Colon (tissue), 2 donors: ENCODE results near the gene RBM10.

ENCODE experiments used
- FAIRE-seq: peaks from 2 replicates; lab custom pipeline; 2012; peaks lifted over from hg19 to GRCh38; lab: Jason Lieb, UNC
- donor health status: control.
- donor health status: control.

Gene RBM10

GRCh38 chrX:47218280-47218919 is 73.4 kb downstream of the RBM10 start, which contains the start of gene CDK16:
TSS of gene CDK16 (plus strand) at chrX:47218681. CDS start at chrX:47223558, 4,877 bp downstream.
- no peak for FAIRE-seq

- no peak for FAIRE-seq
Measured at GRCh38 chrX:47218920-47219815, 74.1 kb downstream of the RBM10 start.

- FAIRE-seq = no peak
Measured at GRCh38 chrX:47221756-47222155, 76.7 kb downstream of the RBM10 start.

- FAIRE-seq = no peak
Measured at GRCh38 chrX:47222751-47223350, 77.8 kb downstream of the RBM10 start.

- no peak for FAIRE-seq
Measured at GRCh38 chrX:47223476-47224250, 78.6 kb downstream of the RBM10 start.

GRCh38 chrX:47224266-47224895 is 79.4 kb downstream of the RBM10 start:
- FAIRE-seq = no peak

GRCh38 chrX:47224896-47225290 is 79.9 kb downstream of the RBM10 start:
- FAIRE-seq = no peak

- no peak for FAIRE-seq
Measured at GRCh38 chrX:47226071-47226470, 81.0 kb downstream of the RBM10 start.

- FAIRE-seq = no peak
Measured at GRCh38 chrX:47226531-47227333, 81.7 kb downstream of the RBM10 start.

GRCh38 chrX:47227334-47227583 is 82.2 kb downstream of the RBM10 start:
- no peak for FAIRE-seq

- no peak for FAIRE-seq
Measured at GRCh38 chrX:47228550-47229270, 83.7 kb downstream of the RBM10 start.

GRCh38 chrX:47229427-47229826 is 84.4 kb downstream of the RBM10 start:
- FAIRE-seq = no peak

GRCh38 chrX:47230136-47230868 is 85.3 kb downstream of the RBM10 start:
- FAIRE-seq = no peak

GRCh38 chrX:47231167-47231566 is 86.1 kb downstream of the RBM10 start:
- no peak for FAIRE-seq

- no peak for FAIRE-seq
Measured at GRCh38 chrX:47232197-47232802, 87.3 kb downstream of the RBM10 start.

GRCh38 chrX:47232803-47233332 is 87.8 kb downstream of the RBM10 start, which contains the start of gene USP11:
TSS of gene USP11 (plus strand) at chrX:47233009. CDS start at chrX:47233044, 35 bp downstream.
- FAIRE-seq = no peak

GRCh38 chrX:47233333-47234113 is 88.5 kb downstream of the RBM10 start:
- peak; percentile 85 for FAIRE-seq

GRCh38 chrX:47234583-47234982 is 89.6 kb downstream of the RBM10 start:
- no peak for FAIRE-seq
